ENCODE measurements around the gene STOML1. TPM values are rescaled to one million over a fixed set of nuclear protein-coding genes. Genes with fewer than 3 reads are reported as not detected.
"Not testable (repeated sequence)": the region's sequence is repeated elsewhere in the genome, so short reads cannot be mapped to it uniquely, and the experiment has no call there.

The STOML1 gene
- total RNA-seq, 3 donors from 2014 or later, result 11.5 to 13.4 (median 12.4) TPM

DNA sequence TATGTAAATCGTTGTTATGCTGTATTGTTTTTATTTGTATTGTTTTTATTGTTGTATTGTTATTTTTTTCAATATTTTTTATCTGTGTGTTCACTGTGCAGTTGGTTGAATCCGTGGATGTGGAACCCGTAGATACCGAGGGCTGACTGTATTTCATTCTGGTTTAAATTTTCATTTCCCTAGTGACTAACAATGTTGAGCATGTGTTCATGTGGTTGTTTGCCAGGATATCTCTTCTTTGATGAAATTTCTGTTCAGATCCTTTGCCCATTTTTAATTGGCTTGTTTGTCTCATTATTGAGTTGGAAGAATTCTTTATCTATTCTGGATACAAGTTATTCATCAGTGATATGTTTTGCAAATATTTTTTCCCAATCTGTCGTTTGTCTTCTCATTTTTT is 29.7 kb downstream of the STOML1 start:
- Histone ChIP-seq H3K4me3 (no peak overlapping the region), H3K9me3 (no peaks in the 10 kb centered on the region), H3K36me3 (ENCODE audit: low read depth) (no peaks in the 10 kb centered on the region), H3K4me1 (ENCODE audit: low read depth) (peaks cover 4% of the 10 kb centered on the region)
- TF ChIP-seq, protein P1, sequence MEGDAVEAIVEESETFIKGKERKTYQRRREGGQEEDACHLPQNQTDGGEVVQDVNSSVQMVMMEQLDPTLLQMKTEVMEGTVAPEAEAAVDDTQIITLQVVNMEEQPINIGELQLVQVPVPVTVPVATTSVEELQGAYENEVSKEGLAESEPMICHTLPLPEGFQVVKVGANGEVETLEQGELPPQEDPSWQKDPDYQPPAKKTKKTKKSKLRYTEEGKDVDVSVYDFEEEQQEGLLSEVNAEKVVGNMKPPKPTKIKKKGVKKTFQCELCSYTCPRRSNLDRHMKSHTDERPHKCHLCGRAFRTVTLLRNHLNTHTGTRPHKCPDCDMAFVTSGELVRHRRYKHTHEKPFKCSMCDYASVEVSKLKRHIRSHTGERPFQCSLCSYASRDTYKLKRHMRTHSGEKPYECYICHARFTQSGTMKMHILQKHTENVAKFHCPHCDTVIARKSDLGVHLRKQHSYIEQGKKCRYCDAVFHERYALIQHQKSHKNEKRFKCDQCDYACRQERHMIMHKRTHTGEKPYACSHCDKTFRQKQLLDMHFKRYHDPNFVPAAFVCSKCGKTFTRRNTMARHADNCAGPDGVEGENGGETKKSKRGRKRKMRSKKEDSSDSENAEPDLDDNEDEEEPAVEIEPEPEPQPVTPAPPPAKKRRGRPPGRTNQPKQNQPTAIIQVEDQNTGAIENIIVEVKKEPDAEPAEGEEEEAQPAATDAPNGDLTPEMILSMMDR (IDR thresholded peaks at IDR 0.05), result no peak
- ATAC-seq (no peak), DNase-seq (no peak)
- intact Hi-C loops (cut with DNase I, micrococcal nuclease), result loop anchor here in 1 of 2 donors (10.0 kb wide), 1 partner anchor 352 kb away; no protein-coding TSS in a partner anchor

DNA sequence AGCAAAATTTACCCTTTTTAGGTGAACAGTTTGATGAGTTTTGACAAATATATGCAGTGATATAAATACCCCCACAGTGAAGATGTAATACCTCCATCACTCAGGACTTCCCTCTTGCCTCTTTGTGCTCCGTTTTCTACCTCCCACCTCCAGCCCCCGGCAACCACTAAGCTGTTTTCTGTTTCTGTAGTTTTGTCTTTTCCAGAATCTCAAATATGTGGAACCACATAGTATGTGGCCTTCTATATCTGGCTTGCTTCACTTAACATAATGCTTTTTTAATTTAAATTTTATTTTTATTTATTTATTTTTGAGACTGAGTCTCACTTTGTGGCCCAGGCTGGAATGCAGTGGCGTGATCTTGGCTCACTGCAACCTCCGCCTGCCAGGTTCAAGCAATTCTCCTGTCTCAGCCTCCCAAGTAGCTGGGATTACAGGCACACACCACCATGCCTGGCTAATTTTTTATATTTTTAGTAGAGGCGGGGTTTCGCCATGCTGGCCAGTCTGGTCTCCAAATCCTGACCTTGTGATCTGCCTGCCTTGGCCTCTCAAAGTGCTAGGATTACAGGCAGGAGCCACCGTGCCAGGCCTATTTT is 31.5 kb downstream of the STOML1 start:
- not testable (repeated sequence) for H3K9me3 ChIP-seq; H3K4me3 ChIP-seq; H3K36me3 ChIP-seq (ENCODE audit: low read depth); DNase-seq; H3K4me1 ChIP-seq (ENCODE audit: low read depth); ATAC-seq
- intact Hi-C loops (cut with DNase I, micrococcal nuclease), result loop anchor here in 1 of 2 donors (10.0 kb wide), 1 partner anchor 354 kb away; no protein-coding TSS in a partner anchor

DNA sequence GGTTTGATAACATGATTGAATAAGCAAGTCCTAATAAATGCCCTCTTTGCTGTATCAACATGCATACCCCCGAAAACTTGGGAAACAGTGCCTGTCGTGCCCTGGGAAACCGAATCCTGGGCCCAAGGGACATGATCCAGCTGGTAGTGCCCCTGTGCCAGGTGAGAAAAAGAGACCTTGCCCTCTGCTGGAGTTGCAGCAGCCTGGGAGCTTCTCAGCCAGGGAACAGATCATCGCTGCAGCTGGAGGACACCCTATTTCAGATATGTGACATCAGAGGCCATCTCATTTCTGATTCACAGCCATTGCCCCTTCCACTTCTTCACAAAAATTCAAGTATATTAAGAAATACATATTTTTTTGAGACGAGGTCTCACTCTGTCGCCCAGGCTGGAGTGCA is 32.3 kb downstream of the STOML1 start:
- ATAC-seq (no peak), DNase-seq (no peak)
- Histone ChIP-seq H3K4me3 (no peak overlapping the region), H3K4me1 (ENCODE audit: low read depth) (no peaks in the 10 kb centered on the region), H3K9me3 (no peaks in the 10 kb centered on the region), H3K36me3 (ENCODE audit: low read depth) (no peaks in the 10 kb centered on the region)
- TF ChIP-seq, protein P1 (IDR thresholded peaks at IDR 0.05), result no peak
- intact Hi-C loops (cut with DNase I, micrococcal nuclease), result loop anchor here in 1 of 2 donors (10.0 kb wide), 1 partner anchor 355 kb away; no protein-coding TSS in a partner anchor

DNA sequence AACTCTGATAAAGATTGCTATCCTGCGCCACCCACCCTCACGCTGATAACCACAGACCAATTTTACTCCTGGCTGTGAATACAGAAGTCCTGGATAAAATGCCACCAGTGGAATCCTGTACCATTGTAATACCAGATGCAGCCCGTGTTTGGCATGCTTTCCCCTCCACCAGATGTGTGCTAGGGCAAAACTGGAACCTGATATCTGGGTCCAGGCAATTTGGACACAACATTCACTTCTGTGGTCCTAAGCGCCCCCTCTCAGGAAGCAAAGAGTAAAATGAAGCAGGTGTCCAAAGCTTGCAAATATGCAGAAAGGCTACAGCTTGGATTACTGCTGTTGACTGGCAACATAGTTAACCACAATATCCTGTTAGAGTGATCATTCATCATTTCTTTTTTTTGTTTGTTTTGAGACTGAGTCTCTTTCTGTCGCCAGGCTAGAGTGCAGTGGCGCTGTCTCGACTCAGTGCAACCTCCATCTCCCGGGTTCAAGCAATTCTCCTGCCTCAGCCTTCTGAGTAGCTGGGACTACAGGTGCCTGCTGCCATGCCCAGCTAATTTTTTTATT is 33.0 kb downstream of the STOML1 start:
- TF ChIP-seq, protein P1 (IDR thresholded peaks at IDR 0.05), result no peak
- no peaks in the 10 kb centered on the region for H3K36me3 ChIP-seq (ENCODE audit: low read depth)
- peak; percentile 53 for ATAC-seq
- H3K9me3 ChIP-seq, result no peaks in the 10 kb centered on the region
- H3K4me3 ChIP-seq, result no peak overlapping the region
- DNase-seq, result no peak
- intact Hi-C loops (cut with DNase I, micrococcal nuclease), result no loop called here
- H3K4me1 ChIP-seq (ENCODE audit: low read depth), result no peaks in the 10 kb centered on the region

DNA sequence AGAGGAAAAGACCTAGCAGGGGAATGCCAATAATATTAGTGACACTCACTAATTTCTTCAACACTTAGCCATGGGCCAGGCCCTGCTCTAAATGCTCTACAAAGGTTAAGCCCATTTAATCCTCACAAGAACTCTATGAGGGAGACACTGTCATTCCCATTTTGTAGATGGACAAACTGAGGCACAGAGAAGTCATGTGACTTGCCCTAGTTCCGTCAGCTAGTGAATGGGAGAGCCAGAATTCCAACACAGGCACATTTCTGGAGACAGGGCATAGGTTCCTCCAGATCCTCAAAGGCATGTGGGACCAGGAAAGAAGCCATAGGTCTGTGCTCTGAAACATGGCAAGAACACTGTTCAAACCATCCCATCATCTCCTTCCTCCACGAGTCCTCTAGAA is 34.3 kb downstream of the STOML1 start:
- intact Hi-C loops (cut with DNase I, micrococcal nuclease), result no loop called here
- DNase-seq, result no peak
- TF ChIP-seq, protein P1 (IDR thresholded peaks at IDR 0.05), result no peak
- Histone ChIP-seq H3K9me3 (no peaks in the 10 kb centered on the region), H3K4me3 (no peak overlapping the region), H3K4me1 (ENCODE audit: low read depth) (no peaks in the 10 kb centered on the region), H3K36me3 (ENCODE audit: low read depth) (no peaks in the 10 kb centered on the region)
- ATAC-seq, result no peak

DNA sequence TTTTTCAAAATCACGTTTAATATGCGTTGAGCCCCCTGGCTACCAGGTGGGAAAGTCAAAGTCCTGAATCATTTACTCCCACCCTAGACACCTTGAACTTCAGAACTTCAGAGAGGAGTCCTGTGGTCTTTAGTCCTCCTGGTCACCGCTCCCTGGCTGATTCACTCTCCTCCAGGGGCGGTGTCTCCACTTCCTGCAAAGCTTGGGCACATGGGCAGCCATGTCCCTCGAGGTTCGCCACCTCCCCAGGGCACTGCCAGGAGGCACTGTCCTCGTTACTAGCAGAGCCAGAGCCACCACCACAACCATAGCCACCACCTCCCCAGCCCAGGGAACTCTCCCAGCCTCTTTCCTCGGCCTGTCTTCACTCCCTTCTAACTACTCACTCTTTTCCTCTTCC is 34.8 kb downstream of the STOML1 start:
- no peak for DNase-seq

More for the DNA sequence above, 34.8 kb downstream of the STOML1 start:
- intact Hi-C loops (cut with DNase I, micrococcal nuclease), result no loop called here
- Histone ChIP-seq H3K4me3 (no peak overlapping the region), H3K9me3 (no peaks in the 10 kb centered on the region), H3K4me1 (ENCODE audit: low read depth) (peaks cover under 1% of the 10 kb centered on the region), H3K36me3 (ENCODE audit: low read depth) (no peaks in the 10 kb centered on the region)
- no peak for ATAC-seq
- TF ChIP-seq, protein P1 (IDR thresholded peaks at IDR 0.05), result no peak
